HepG2 (cell line): ENCODE measurements around the gene DIABLO. TPM values are rescaled to one million over a fixed set of nuclear protein-coding genes. Genes with fewer than 3 reads are reported as not detected.

Experiments
- AHDC1 ChIP-seq: sonication (generic); formaldehyde crosslinking; IDR thresholded peaks from 2 replicates; pipeline ENCODE4 v1.5.1; 2020; ENCODE audit warnings: mild to moderate bottlenecking, missing genetic modification reagents, borderline replicate concordance
- BATF2 ChIP-seq: sonication (generic); formaldehyde crosslinking; IDR thresholded peaks from 2 replicates; pipeline ENCODE4 v1.8.0; 2022; ENCODE audit warnings: mild to moderate bottlenecking, missing genetic modification reagents, moderate library complexity
- ESRRA ChIP-seq: sonication (generic); formaldehyde crosslinking; IDR thresholded peaks from 2 replicates; pipeline ENCODE4 v1.5.1; 2020; ENCODE audit warnings: mild to moderate bottlenecking, low read depth, missing genetic modification reagents
- ETV6 ChIP-seq: sonication (generic); formaldehyde crosslinking; conservative IDR thresholded peaks from 2 replicates; pipeline ENCODE4 v1.4.0; 2020; ENCODE audit warnings: missing genetic modification reagents
- JUND ChIP-seq: sonication (generic); formaldehyde crosslinking; IDR thresholded peaks from 2 replicates; pipeline ENCODE4 v1.8.0; 2022; ENCODE audit warnings: mild to moderate bottlenecking, missing genetic modification reagents
- MXD3 ChIP-seq: IDR thresholded peaks from 2 replicates; pipeline ENCODE4 v1.6.1; 2016; ENCODE audit warnings: mild to moderate bottlenecking, missing biosample characterization, missing genetic modification reagents
- NFAT5 ChIP-seq: sonication (generic); formaldehyde crosslinking; IDR thresholded peaks from 2 replicates; pipeline ENCODE4 v1.4.0; 2020; ENCODE audit warnings: missing genetic modification reagents
- RBM39 ChIP-seq: fragments of 200-400 bp; formaldehyde crosslinking; IDR thresholded peaks from one replicate; pipeline ENCODE4 v1.6.1; 2018; ENCODE audit warnings: antibody characterized with exemption, mild to moderate bottlenecking, low read depth, low read length; ENCODE audit not compliant: poor library complexity, severe bottlenecking
- RFXANK ChIP-seq: IDR thresholded peaks from 2 replicates; pipeline ENCODE4 v1.6.1; 2016
- SNAPC2 ChIP-seq: sonication (generic); formaldehyde crosslinking; IDR thresholded peaks from 2 replicates; pipeline ENCODE4 v1.8.1; 2022; ENCODE audit warnings: mild to moderate bottlenecking, missing genetic modification reagents
- SP140L ChIP-seq: sonication (generic); formaldehyde crosslinking; IDR thresholded peaks from 2 replicates; pipeline ENCODE4 v1.4.0; 2020; ENCODE audit warnings: missing genetic modification reagents, borderline replicate concordance
- TARDBP ChIP-seq: sonication (generic); formaldehyde crosslinking; IDR thresholded peaks from 2 replicates; pipeline ENCODE4 v1.8.0; 2022; ENCODE audit warnings: mild to moderate bottlenecking, missing genetic modification reagents
- ZNF234 ChIP-seq: sonication (generic); formaldehyde crosslinking; conservative IDR thresholded peaks from 2 replicates; pipeline ENCODE4 v1.5.1; 2020; ENCODE audit warnings: mild to moderate bottlenecking, missing genetic modification reagents
- ZNF256 ChIP-seq: sonication (generic); formaldehyde crosslinking; conservative IDR thresholded peaks from 2 replicates; pipeline ENCODE4 v1.4.0; 2020; ENCODE audit warnings: missing genetic modification reagents
- ZNF274 ChIP-seq: sonication (generic); formaldehyde crosslinking; IDR thresholded peaks from 2 replicates; pipeline ENCODE4 v1.5.1; 2020; ENCODE audit warnings: mild to moderate bottlenecking, missing genetic modification reagents
- ZNF33B ChIP-seq: sonication (generic); formaldehyde crosslinking; IDR thresholded peaks from 2 replicates; pipeline ENCODE4 v1.5.1; 2020; ENCODE audit warnings: mild to moderate bottlenecking, missing genetic modification reagents
- ZNF468 ChIP-seq: sonication (generic); formaldehyde crosslinking; IDR thresholded peaks from 2 replicates; pipeline ENCODE4 v1.8.0; 2022; ENCODE audit warnings: mild to moderate bottlenecking, moderate library complexity, missing genetic modification reagents
- polyA plus RNA-seq, 8 experiments: library from polyadenylated mRNA; depleted of rRNA in 3 of 8; stranded (reverse) in 7 of 8; unstranded in 1 of 8; fragments of >200 nt; fragmentation: Illumina TruSeq in 4 of 8; extraction: Trizol in 4 of 8; gene quantifications; 2 replicates each; pipeline versions ENCODE4 v1.2.1 to v1.2.3, GENCODE V29; 2011 to 2016; ENCODE audit warnings: low read depth in 4 of 8, missing spikeins in 1 of 8, mixed read lengths in 1 of 8; ENCODE audit not compliant: insufficient read depth in 1 of 8
- total RNA-seq, 5 experiments: library from RNA; depleted of rRNA; stranded (reverse); fragments of >200 nt; fragmentation: Illumina TruSeq; extraction: Trizol; gene quantifications; 2 replicates each; pipeline ENCODE4 v1.2.3, GENCODE V29; 2016; ENCODE audit warnings: low read depth in 1 of 5

Gene DIABLO
- total and polyA plus RNA-seq, 2 of the 13 experiments (the other 11 are each of a cell fraction or from before 2014, with no cell fraction given) = 20.7 to 70.9 TPM

- TF ChIP-seq TARDBP (CRISPR knock-in tag) (peak; percentile 97), ZNF234 (CRISPR knock-in tag) (no peak), ETV6 (no peak; the same call in none of the 2 replicates), NFAT5 (CRISPR knock-in tag) (no peak), ZNF256 (CRISPR knock-in tag) (no peak; the same call in 1 of the 2 replicates), AHDC1 (CRISPR knock-in tag) (peak; percentile 34; the same call in 1 of the 2 replicates), ZNF468 (CRISPR knock-in tag) (no peak), RFXANK (CRISPR knock-in tag) (0 out of 2 replicates have a peak, but pooled peaks have one; percentile 30), JUND (0 out of 2 replicates have a peak, but pooled peaks have one; percentile 44), ZNF33B (CRISPR knock-in tag) (peak; percentile 78; the same call in 1 of the 2 replicates), SP140L (peak; percentile 64; the same call in 1 of the 2 replicates), ESRRA (no peak), SNAPC2 (no peak), RBM39 (peak; percentile 53), ZNF274 (peak; percentile 87), MXD3 (peak; percentile 50; the same call in 1 of the 2 replicates), BATF2 (CRISPR knock-in tag) (0 out of 2 replicates have a peak, but pooled peaks have one; percentile 22)
Measured at GRCh38 chr12:122266230-122266901, 40.5 kb upstream of the DIABLO start, which contains the start of gene VPS33A (continued).
